Vagina (tissue), 2 donors: ENCODE measurements around the gene TLNRD1.

Experiments used
- CTCF ChIP-seq, 3 experiments: fragments of 450-650 bp in 2 of 3; fragments of 200-600 bp in 1 of 3; sonication (generic) in 1 of 3; IDR thresholded peaks; one replicate each; pipeline ENCODE4 v1.5.1; 2017 to 2019; ENCODE audit warnings: antibody characterized with exemption in 3 of 3, mild to moderate bottlenecking in 2 of 3, moderate library complexity in 2 of 3
- POLR2A ChIP-seq, 2 donors: fragments of 450-650 bp; IDR thresholded peaks; one replicate each; pipeline ENCODE4 v1.6.1; 2017; ENCODE audit warnings: antibody characterized with exemption in 2 of 2, mild to moderate bottlenecking in 2 of 2, moderate library complexity in 2 of 2
- POLR2AphosphoS5 ChIP-seq, 2 donors: sonication (generic); formaldehyde crosslinking; IDR thresholded peaks; one replicate each; pipeline ENCODE4 v1.9.0; 2017; ENCODE audit warnings: antibody characterized with exemption in 2 of 2, mild to moderate bottlenecking in 2 of 2, low read depth in 1 of 2; ENCODE audit not compliant: insufficient read depth in 1 of 2

GRCh38 chr15:81000144-81000623 is 539 bp upstream of the TLNRD1 start:
- no peak for TF ChIP-seq CTCF (IDR thresholded peaks at IDR 0.05)
- no peak for TF ChIP-seq POLR2AphosphoS5 (IDR thresholded peaks at IDR 0.05; ENCODE audit: insufficient read depth in 1 of 2, low read depth in 1 of 2)
- no peak for TF ChIP-seq POLR2A (IDR thresholded peaks at IDR 0.05)
